Non-pigmented ciliary epithelial cell (primary cell): ENCODE results near the gene ARF3.

Source experiments
- DNase-seq: peaks from one replicate; pipeline ENCODE4 v3.0.0-alpha.2; 2010; ENCODE audit warnings: low read depth

The ARF3 gene

DNA sequence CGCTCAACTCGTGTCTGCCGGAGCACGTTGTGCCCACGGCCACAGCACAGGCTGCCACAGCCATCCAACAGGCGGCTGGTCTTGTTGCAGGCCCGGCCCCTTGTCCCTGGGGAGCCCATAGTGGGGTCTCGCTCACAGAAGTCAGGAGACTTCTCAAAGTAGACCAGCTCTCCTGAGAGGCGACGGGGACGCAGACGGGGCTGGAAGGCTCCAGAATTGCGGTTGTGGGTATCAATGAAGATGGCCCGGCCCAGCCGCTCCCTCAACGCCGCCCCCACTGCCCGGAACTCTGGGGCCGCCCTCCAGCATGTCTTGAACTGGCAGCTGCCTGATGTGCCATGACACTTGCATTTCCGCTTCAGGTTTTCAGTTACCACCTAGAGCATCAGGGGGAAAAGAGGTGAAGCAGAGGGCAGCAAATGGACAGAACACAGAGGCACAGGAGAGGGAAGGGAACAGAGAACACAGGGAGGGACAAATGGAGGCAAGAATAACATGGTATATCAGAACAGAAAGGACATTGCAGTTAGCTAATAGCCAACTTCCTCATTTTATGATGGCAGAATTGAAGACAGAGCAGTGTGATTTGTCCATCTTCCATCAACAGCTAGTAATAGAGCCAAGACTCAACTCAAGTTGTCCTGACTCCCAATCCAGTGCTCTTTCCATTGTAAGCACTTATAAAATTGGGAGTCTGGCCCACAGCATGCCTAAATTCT lies 9.0 kb upstream of the ARF3 start:
- no peak for DNase-seq

DNA sequence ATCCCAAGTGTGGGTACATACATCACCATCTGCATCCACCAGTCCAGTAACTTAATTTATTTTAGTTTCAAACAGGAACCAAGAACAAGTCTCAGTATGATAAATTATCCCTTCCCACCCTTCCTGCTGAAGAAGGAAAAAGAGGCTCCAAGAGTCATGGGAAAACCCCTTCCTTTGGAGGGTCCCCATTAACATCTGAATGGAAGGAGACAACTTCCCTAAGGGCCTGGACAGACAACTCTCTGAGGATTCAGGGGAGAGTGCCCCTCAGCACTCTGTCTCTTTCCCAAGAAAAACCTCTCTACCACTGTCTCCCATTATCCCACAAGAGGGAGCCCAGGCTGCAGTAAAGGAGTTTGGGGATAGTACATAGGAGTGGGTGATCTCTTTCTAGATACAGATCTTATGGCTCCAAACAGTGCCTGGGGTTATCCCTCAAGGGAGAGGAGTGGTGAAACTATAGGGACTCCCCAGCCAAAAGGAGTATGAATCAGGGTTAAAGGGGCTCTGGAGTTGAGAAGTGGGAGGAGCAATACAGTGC lies 8.1 kb upstream of the ARF3 start:
- DNase-seq = no peak

DNA sequence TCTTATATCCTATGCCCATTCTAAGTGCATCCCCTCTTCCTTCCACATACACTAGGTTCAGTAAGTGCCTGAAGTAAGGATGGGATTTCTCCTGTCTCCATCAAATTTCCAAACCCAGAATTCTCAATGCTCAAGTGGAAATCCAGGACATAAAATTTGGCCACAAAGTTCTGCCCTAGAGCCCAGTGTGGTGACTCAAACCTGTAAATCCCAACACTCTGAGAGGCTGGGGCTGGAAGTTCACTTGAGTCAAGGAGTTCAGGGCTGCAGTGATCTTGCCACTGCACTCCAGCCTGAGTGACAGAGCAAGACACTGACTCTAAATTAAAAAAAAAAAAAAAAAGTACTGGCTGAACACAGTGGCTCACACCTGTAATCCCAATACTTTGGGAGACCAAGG lies 4.5 kb upstream of the ARF3 start:
- no peak for DNase-seq

DNA sequence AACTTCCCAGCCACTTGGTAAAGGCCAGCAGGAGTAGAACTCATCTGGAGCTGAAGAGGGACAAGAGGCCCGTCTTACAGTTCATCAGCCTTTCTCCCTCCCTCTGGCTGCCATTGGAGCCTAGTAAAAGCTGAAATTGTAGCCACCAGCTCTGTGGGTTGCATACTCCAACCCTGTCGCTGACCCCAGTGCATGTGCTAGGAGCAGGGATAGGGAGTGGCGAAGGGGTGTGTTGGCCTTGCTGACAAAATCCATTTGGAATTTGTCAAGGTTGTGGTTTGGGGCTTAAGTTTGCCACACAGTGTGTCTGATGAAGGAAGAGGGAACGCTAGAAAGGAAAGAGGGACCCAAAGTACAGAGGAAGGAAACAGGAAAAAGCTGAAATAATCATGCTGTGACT lies 4.0 kb upstream of the ARF3 start:
- no peak for DNase-seq

DNA sequence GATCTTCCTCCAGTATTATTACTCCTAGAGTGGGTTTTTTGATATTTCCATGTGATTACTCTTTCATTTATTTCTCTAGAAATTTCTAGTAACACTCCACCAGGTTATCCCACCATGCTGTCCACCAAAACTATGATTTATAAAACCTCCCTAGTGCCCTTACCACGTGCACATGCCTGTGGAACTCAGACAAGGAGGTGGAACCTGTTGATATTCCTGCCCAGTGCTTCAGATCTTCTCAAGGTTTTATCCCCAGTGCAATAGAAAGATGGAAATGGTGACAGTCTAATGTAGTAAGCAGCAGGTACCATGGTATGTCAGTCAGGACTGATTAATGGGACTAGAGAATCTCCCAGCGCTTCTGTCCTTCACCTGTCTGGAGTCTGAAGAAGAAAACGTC lies 3.5 kb upstream of the ARF3 start:
- no peak for DNase-seq

DNA sequence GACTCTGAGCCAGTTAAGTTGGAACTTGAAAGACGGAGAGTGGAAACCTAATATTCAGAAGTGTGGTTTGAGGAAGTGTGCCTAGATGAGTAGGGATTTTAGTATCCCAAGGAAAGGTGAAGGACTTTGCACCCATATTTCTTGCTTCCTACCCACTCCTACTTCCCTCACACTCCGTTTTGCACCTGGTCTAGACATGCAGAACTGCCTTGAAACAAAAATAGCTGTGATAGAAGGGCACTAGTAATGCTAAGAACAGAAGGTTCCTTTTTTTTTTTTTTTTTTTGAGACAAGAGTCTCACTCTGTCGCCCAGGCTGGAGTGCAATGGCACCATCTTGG lies 732 bp upstream of the ARF3 start:
- DNase-seq = no peak

DNA sequence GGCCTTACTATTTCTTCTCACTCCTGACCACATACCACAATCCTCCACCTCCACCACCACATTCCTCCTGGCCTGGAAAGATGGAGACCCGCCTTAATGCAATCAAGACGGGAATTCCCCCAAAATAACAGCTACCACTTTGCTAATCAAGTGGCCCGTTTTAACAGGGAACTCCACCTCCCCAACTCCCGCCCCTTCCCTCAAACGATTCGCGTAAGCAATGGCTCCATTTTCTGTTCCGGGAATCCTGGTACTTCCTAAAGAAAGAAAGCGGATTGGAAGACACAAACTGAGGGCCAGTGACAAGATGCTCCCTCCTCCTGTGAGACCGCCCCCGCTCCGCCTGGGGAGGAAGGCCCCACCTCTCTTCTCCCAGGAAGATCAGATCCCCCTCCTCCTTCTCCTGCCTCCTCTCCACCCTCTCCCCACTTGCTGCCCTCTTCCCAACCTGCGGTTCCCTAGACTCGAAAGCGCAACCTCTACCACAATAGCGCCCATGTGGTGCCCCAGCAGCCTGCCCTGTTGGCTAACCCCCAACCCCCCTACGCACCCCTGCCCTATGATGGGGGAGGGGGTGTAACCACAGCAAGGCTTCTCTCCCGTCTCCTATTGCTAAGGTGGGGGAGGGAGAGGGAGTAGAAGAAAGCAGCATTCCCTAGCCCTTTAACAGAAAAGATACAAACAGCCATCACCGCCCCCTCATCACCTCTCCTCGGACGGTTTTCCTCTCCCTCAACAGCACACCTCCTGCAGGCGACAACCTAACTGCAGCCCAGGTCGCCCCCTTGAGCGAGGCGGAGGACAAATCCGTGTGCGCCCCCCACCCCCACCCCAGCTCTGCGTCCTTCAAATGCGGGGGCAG lies 777 bp downstream of the ARF3 start:
- peak; percentile 93 for DNase-seq

DNA sequence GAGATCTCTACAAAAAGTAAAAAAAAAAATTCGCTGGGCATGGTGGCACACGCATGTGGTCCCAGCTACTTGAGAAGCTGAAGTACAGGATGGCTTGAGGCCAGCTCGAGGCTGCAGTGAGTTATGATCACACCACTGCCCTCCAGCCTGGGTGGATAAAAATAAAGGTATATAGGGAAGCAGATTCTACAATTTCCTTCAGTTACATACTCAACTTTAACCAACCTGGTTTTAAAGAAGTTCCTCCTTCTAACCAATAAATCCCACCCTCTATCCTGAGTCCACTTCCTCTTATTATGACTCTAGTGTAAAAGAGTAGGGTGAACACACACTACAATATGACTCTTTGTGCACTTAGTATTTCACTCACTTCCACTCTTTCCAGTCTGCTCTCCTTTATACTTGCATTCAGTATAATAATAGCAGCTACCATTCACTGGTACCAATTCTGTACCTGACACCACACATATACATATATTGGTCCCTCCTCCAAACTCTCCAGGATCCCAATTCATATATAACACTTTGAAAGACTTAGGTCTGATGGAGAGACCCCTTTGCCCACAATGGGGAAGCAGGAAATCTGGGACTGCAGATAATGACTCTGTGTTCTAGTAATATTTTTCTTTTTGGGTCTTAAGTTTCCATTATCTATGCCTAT lies 2.3 kb downstream of the ARF3 start:
- DNase-seq = no peak

DNA sequence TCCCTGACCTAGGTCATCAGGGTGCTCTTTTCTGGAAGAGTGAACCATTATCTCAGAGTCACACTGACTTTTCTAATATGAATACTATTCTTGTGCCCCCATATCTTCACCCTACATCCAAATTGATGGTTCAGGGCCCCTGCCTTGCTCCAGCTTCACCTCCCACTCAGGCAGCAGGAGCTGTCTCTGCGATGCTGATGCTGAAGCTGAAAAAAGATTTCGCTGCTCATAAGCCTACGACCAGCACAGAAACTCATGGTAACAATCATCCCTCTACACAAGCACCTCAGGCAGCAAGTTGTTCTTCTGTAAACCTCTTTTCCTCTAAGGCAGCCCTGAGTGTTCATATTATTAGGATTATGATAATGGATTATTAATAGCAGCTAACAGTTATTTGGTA lies 3.2 kb downstream of the ARF3 start:
- no peak for DNase-seq

DNA sequence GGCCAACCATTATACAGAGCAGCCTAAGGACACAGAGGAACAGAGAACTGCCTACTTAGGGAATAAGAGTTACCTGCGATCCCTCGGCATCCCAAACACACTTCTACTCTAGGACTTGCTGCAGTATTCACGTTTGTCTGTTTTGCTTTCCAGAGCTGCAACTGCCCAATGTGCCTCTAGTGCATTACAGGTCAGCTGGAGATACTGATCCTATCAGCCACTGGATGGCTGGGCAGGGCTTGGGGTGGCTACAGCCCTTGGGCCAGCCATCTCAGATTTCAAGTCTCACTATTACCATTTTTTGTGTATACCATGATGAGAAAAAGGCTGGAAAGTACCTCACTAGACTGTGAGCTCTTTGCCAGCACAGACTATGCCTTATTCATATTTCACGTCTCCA lies 4.6 kb downstream of the ARF3 start:
- DNase-seq = no peak

DNA sequence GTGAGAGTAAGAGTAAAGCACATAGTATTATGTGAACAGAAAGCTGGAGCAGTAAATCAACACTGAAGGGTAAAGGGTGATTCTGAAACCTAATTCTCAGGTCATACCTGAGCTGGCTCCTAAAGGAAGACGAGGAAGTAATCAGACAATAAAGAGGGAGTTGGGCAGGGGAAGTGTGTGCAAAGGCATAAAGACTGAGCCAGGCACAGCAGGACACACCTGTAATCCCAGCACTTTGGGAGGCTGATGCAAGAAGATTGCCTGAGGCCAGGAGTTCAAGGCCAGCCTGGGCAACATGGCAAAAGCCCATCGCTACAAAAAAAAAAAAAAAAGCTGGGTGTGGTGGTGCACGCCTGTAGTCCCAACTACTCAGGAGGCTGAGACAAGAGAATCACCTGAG lies 9.6 kb downstream of the ARF3 start:
- DNase-seq = no peak

DNA sequence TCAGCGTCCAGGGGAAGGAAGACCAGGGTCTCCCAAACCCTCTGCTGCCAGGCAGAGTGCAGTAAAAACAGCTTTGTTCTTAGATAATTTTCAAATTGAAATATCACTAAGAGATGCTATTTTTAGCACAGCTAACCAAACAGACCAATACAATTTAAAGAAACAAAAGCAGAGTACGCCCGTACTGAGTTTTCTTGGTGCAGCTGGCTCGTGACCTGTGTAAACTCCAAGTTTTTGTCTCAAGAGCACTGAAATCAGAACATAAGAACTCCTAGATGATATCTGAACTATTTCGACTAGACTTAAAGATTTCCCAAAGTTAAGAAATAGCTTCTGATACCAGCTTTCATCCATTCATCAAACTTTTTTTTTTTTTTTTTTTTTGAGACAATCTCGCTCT lies 10.3 kb downstream of the ARF3 start:
- no peak for DNase-seq

DNA sequence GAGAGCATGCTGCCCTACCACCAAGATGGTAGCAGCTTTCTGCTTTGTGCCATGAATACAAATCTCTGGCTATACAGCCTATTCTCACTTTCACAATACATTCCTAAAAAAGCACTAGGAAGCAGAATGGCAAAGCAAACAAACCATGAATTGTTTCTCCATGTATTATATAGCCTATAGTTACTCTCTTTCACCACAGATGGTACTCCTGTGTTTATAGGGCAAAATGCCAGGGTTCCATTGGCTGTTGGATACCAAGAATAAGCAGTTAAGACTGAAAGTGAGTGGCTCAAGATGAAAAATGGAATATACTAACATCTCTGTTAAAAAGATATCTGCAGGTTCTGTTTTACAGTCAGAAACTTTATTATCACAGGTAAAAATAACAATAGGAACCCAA lies 11.1 kb downstream of the ARF3 start:
- no peak for DNase-seq

DNA sequence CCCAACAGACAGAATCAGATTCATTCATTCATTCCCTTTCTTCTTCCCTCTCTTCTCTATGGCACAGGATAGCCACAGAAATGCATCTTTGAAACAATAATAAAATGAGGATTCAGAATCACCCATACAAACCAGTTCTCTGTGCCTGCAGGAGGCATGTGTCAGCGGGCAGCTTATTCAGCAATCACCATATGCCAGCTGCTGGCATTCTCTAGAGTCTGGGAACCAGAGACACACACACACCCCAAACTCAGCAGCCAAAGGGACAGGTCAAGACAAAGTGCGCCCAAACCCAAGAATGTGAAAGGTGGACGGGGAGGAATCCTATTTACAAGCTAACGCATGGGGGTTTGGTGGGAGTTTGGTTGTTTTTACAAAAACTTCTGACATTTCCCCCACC lies 14.1 kb downstream of the ARF3 start:
- no peak for DNase-seq

DNA sequence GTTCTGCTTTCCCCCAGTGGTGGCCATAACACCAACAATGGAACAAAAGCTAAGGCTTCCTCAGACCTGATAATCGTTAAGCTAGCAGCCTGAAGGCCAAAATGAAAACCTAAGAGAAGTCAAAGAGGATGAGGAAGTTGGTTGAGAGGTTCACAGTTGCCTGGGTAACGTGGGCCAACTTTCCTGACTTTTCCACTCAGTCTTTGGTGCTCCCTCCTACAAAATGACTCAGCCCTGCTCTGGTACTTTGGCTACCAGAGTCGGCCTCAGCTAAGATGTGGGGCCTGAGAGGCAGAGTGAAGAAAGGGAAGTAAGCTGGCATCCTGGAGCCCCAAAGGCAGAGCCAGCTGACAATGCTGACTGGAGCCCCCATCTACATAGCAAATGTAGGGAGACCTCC lies 17.1 kb downstream of the ARF3 start:
- DNase-seq = no peak

DNA sequence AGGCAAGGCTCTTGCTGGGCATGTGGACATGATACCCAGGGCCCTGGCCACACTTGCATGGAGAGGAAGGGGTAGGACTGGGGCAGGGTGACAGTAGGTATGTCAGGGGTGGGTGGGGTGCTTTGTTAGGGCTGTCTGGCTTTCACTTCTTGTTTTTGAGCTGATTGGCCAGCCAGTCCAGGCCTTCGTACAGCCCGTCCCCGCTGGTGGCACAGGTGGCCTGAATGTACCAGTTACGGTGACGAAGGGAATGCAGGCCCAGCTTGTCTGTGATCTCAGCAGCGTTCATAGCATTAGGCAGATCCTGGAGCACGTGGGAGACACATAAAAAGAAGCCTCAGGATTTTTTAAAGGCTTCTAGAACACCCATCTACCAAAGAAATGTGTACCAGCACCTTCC lies 18.5 kb downstream of the ARF3 start:
- DNase-seq = no peak

DNA sequence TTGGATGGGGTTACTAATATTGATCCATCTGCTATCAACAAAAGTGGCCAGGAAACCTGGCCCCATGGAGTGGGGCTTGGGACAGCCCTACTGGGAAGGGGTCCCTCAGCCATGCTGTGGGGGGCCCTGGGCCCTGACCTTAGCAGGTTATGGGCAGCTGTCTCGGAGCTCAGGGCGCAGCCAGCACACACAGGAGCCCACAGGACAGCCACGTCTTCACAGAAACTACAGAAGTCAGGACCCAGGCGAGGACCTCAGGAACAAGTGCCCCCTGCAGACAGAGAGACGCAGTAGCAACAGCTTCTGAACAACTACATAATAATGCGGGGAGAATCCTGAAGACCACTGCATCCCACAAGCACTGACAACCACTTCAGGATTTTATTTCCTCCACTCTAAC lies 20.1 kb downstream of the ARF3 start:
- DNase-seq = no peak

DNA sequence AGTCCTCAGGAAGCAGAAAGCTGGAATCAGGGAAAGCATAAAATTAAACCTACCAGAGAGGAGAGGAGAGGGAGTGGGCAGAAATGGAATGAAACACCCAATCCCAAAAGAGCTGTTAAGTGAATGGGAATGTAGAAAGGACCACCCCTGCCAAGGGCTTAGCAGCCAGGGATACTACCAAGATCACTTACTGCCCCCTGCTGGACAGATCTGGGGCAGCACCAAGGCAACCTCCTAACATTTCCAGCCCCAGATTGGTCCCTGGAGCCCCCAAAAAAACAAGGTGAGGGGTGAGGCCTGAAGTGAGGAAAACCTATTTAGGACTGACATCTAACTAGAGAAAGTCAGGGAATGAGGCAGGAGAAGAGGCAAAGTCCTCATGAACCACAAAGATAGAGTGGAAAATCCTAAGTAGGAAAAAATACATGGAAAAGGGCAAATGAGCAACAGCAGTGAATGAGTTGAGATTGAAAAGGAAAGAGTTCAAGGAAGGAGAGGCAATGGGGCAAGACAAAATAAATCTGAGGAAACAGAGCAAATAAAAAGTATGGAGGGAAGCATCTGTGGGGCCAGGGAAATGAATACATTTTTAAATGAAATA lies 20.8 kb downstream of the ARF3 start:
- no peak for DNase-seq

DNA sequence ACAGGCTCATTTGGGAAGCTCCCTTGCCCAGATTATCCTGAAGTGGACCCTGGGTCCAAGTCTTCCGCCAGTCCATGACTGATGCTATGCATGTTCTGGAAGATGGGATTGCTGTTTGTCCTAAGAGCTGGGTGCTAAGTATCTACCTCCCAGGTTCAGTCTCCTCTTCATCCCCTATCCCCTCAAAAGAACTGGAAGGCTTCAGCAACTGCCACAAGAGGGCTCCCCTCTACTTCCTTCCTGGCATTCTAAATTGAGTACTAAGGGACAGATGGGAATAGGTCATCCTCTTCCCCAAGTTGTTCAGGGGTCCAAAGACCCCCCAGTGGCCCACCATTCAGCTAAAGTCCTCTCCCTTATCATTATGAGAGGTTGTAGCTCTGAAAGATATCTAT lies 23.0 kb downstream of the ARF3 start:
- no peak for DNase-seq

DNA sequence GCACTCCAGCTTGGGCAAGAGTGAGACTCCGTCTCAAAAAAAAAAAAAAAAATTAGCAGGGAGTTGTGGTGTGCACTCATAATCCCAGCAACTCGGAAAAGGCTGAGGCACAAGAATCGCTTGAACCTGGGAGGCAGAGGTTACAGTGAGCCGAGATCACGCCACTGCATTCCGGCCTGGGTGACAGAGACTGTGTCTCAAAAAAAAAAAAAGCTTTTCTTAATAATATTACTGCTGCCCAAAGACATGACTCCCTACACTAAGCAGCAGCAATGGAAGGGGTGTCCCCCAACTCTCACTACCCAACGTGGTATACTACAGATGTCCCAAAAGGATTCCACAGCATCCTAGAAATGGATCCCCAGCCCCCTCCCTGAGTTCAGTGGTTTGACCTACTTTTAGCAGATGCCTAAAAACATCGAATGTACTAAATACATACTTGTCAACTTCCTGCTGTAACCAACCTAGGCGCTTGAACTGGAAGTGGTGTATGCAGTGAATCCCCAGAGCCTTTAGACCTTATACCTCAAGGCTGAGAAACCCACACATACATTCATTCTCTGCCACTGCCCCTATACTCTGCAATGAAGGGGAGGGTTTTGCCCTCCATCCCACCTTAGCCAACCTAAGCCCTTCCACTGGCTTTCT lies 23.5 kb downstream of the ARF3 start:
- no peak for DNase-seq

DNA sequence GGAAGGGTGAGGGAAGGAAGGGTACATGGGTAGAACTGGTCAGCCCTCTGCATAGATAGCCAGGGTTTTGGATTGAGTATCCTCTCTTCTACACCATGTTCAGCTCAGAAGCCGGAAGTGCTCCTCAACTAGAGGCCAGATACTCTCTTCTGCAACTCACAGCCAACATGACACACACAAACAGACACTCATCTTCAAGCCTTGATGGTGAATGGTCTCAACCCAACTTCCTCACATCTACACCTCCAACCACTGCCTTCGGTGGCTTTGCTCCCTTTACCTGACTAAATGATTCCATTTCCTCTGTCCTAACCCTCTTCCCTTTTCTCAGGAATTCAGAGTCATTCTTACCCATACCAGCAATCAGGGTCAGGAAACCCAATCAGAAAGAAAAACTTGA lies 24.4 kb downstream of the ARF3 start:
- DNase-seq = no peak

DNA sequence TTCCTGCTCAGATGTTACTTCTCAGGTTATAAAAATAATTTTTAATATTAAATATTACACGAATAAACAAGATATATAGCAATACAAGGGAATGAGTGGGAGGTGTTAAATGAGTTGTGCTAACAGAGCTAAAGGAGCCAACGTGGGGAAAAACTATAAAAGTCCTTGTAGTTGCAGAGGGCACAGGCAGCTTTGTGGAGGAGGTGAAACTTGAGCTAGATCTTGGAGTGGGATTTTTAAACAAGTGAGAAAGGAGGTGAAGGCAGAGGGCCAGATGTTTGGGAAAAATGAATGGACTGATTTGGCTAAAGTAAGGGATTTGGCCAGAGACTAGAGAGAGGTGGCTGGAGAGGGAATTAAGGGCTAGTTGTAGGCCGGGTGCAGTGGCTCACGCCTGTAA lies 26.8 kb downstream of the ARF3 start:
- DNase-seq = no peak
